GM12892 (cell line): ENCODE measurements around the gene LHX4.
"Not testable (repeated sequence)": the region's sequence is repeated elsewhere in the genome, so short reads cannot be mapped to it uniquely, and the experiment has no call there.

Experiments used
- DNase-seq: peaks from one replicate; pipeline ENCODE4 v3.0.0; 2011; ENCODE audit not compliant: insufficient read length
- FAIRE-seq: peaks from 2 replicates; lab custom pipeline; 2011; peaks lifted over from hg19 to GRCh38; lab: Jason Lieb, UNC
- POLR2A ChIP-seq: IDR thresholded peaks from 2 replicates; pipeline ENCODE4 v1.6.1; 2011; ENCODE audit warnings: low read depth, low read length, control low read depth
- POLR2AphosphoS5 ChIP-seq: IDR thresholded peaks from 2 replicates; pipeline ENCODE4 v1.6.1; 2011; ENCODE audit warnings: low read depth, low read length, control low read depth
- TAF1 ChIP-seq: IDR thresholded peaks from 2 replicates; pipeline ENCODE4 v1.6.1; 2011; ENCODE audit warnings: low read depth, mild to moderate bottlenecking, control low read depth, low read length, borderline replicate concordance

The LHX4 gene

GRCh38 chr1:180201451-180202200, 28.4 kb upstream of the LHX4 start:
- TF ChIP-seq POLR2AphosphoS5 (no peak), POLR2A (no peak), TAF1 (no peak)
- no peak for FAIRE-seq
- DNase-seq, result no peak

DNA sequence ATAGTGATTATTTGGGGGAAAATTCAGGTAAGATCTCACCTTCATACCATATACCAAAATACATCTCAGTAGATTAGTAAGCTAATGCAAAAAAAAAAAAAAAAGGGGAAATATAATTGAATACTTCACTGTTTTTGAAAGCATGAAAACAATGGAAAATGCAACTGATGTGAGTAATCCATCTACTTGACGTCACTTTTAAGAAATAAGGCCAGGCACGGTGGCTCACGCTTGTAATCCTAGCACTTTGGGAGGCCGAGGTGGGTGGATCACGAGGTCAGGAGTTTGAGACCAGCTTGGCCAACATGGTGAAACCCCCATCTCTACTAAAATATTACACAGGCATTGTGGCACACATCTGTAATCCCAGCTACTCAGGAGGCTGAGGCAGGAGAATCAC, 27.5 kb upstream of the LHX4 start:
- not testable (repeated sequence) for DNase-seq, FAIRE-seq

GRCh38 chr1:180204231-180204630, 25.8 kb upstream of the LHX4 start:
- DNase-seq (no peak), FAIRE-seq (no peak)
- TF ChIP-seq POLR2AphosphoS5 (no peak), TAF1 (no peak), POLR2A (no peak)

DNA sequence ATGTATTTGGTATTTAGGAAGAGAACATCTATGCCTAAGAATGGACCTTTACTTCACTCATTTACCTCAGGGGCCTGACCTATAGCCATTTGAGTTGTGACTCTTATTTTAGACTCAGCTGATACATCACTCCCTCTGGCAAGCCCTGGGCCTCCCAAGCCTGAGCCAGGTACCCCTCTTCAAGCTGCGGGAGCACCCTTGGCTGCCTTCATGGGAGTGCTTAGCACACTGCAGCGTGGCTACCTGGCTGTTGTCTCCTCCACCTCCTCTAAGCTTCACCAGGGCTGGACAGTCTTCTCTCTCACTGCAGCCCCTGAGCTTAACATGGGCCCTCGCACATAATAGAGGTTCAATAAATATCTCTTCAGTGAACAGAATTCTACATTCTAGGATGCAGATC, 23.5 kb upstream of the LHX4 start:
- FAIRE-seq (no peak), DNase-seq (no peak)
- TF ChIP-seq TAF1 (no peak), POLR2A (no peak), POLR2AphosphoS5 (no peak)

DNA sequence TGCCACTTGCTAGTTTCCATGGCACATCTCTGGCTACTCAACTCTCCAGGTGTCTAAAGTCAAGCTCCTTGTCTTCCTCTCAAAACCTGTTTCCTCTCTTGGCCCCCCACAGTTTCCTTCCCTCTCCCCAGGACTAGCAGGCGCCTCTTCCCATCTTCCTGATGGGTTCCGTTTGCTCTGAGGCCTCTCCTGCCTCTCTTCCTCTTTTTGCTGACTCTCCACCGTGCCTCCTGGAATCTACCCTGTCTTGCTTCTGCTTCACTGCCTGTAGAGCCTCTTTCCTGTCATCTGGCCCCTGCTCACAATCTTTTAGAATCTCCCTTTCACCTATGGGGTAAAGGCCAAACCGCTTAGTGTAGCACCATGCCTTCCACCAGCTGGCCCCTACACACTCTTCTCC, 21.8 kb upstream of the LHX4 start:
- TF ChIP-seq POLR2AphosphoS5 (no peak), POLR2A (no peak), TAF1 (no peak)
- FAIRE-seq (no peak), DNase-seq (no peak)

DNA sequence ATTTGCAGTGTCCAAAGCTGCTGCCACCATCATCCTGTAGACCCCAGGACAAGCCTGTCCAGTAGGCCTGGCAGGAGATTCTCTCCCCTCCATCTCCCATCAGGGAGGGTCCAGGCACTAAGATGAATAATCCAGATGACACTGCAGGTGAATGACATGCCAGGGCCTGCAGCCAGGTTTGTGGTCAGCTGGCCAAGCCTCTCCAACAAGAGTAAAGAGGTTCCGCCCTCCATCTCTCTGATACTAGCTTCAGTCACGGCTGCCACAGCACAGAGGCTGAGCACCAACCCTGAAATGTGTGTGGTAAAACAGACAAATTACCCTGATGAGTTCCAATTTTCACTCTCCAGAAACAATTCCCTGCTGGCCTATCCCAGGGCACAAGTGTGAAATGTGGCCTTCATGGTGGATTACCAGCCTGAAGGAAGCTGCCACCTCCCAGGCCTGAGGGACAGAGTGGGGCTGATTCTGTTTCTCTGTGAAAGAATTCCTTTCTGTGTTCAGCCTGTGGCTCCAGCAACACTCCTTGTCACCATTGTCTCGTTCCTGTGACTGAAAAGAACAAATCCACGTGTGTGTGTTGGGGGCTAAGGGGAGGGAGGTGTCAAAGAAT, 19.9 kb upstream of the LHX4 start:
- TF ChIP-seq TAF1 (no peak), POLR2A (no peak), POLR2AphosphoS5 (no peak)
- FAIRE-seq (no peak), DNase-seq (no peak)

- no peak for FAIRE-seq
- no peak for DNase-seq
- TF ChIP-seq POLR2A (no peak), POLR2AphosphoS5 (no peak), TAF1 (no peak)
Observed at GRCh38 chr1:180211156-180211859, 18.8 kb upstream of the LHX4 start.

- FAIRE-seq (no peak), DNase-seq (no peak)
- no peak for TF ChIP-seq POLR2A
- TF ChIP-seq POLR2AphosphoS5, result no peak
- no peak for TF ChIP-seq TAF1
Observed at GRCh38 chr1:180211860-180212229, 18.2 kb upstream of the LHX4 start.

DNA sequence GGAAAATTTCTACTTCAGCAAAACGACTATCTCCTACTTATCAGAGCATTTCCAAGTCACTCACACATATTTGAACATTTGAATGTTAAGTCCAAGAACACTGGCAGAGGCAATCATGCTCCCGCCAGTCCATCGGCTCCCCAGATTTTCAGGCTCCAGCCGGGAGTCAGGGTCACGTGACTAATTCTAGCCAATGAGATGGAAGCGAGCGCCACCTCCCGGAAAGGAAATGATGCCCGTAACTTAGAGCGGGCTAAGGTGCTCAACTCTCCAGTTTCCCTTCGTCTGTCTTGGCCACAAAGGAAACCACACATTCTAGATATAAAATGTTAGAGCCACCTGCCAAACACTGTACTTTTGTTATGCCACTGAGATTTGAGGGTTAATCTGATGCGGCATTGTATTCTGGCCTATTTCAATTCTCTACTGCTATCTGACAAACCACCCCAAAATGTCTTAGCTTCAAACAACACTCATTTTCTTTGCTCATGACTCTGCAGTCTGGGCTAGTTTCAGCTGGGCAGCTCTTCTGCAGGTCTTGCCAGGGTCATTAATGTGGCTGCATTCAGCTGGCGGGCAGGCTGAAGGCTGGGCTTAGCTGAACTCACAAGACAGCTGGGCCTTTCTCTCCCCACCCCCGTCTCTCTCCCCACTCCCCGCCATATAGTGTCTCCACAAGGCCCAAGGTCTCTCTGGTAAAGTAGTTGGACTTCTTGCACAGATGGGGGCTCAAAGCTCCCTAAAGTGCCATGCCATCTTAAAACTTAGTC, 16.5 kb upstream of the LHX4 start:
- FAIRE-seq, result peak; percentile 9
- no peak for TF ChIP-seq POLR2A
- TF ChIP-seq POLR2AphosphoS5, result no peak
- no peak for TF ChIP-seq TAF1
- no peak for DNase-seq

DNA sequence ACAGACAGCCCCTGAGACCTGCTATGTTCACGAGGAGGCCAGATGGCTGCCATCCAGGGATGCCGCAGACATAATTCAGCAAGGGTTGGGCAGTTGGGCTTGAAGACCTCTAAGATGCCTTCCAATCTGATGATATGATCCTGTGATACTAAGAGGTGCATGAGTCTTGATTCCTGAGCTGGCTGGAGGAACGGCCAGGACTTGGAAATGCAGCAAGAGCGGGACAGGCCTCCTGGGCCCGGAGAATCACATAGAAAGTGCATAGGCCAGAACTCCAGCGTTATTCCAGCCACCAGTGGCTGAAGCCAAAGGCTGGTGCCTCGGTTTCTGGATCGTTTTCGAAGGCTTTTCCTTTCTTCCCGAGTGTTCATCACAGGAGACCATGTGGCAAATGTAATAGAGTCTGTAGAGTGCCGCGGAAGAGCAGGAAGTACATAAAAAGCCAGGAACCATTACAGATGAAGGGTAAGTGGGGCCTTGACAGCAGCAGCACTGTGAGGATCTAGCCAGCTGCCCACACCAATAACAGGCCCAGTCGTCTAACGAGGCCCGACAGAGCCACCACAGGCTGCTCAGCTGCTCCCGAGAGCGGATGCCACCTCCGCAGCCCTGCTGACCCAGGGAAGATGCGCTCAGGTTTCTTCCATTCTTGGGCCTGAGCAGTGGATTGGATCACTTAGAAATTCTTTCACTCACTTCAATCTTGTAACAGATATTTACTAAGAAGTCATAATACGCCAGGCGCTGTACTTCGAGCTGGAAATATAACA, 14.0 kb upstream of the LHX4 start:
- no peak for TF ChIP-seq POLR2AphosphoS5
- TF ChIP-seq POLR2A, result no peak
- TF ChIP-seq TAF1, result no peak
- FAIRE-seq (no peak), DNase-seq (no peak)

GRCh38 chr1:180217006-180217405, 13.1 kb upstream of the LHX4 start:
- DNase-seq (no peak), FAIRE-seq (no peak)
- TF ChIP-seq TAF1 (no peak), POLR2A (no peak), POLR2AphosphoS5 (no peak)
